GM19372 (cell line): ENCODE measurements around the gene SDF4.

Experiments
- ATAC-seq: cut with Tn5 transposase; IDR thresholded peaks from one replicate; pipeline ENCODE4 v1.9.1; 2021; ENCODE audit warnings: mild to moderate bottlenecking, low read depth, moderate library complexity; ENCODE audit not compliant: unreplicated experiment

SDF4 gene

DNA sequence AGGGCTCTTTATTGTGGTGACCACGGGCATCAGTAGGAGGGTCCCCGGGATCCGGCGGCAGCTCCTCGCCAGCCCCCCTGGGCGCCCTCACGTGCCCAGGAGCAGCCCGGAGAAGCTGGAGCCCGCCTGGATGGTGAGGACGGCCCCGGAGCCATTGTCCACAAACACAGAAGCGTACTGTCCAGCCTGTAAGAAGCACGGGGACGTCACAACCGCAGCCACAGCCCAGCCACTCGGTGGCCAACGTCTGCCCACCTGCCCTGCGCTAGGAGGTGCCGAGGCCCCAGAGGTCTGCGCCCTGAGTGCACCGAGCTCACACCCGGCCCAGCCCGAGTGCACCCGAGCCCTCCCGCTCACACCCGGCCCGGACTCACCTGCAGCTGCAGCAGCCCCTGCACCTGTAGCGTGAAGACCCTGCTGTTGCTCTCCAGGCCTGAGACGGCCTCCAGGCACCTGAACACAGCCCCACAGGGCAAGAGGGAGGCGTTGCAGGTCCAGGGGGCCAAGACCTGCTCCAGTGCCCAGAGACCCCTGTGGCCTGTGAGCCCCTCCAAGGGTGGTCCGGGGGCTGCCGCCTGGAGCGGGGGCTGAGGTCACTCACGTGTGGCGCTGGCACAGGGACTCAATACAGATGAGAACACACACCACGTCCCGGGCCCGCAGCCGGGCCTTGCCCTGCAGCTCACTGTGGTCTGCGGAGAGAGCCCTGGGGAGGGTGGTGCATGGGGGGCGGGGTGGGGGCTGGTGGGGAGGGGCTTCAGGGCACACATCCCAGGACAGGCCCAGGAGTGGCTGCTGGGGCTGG, 10.9 kb upstream of the SDF4 start:
- no peak for ATAC-seq

DNA sequence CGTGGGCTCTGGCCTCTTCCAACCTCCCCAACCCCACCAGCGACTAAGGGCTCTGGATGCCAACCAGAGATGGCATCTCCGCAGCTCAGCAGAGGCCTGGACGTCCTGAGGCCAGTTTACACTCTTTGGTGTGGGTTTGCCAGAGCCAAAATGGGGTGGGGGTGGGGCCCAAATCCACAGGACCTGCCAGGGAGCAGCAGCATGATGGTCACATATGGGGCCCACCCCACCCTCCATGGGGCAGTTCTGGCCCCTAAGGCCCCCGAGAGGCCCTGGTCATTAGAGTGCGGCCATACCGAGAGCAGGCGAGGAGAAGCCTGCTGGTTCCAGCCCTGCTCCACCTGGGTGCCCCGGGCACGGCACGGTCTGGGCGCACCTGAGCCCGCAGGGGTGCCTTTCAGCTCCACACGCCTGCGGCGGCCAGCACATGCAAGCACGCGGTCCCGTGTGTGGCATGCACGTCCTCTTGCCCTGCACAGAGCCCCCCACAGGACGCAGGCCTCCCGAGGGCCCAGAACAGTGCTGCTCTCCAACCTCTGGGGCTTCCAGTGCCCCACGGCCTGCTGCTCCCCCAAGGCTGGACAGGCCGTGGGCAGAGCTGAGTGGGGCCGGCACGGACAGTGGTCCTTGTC, 9.9 kb upstream of the SDF4 start:
- ATAC-seq: no peak

GRCh38 chr1:1240822-1241587, 9.2 kb upstream of the SDF4 start:
- no peak for ATAC-seq

DNA sequence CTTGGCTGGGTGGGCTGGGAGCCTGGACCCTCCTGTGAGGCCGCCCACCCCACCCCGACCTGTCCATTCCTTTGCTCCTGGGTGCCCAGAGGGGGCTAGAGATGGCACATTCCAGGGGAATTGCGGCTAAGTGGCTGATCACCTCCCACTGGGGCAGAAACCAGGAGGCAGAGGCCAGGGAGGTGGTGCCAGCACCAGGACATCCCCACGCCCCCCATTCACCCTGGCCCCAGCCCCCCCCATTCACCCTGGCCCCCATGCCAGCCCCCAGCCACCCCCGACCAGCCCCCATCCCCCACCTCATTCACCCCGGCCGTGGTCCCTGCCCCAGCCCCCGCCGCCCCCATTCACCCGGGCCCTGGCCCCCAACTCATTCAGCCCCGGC, 8.5 kb upstream of the SDF4 start:
- ATAC-seq: no peak

- ATAC-seq: no peak
Observed at GRCh38 chr1:1239614-1240347, 8.0 kb upstream of the SDF4 start.

DNA sequence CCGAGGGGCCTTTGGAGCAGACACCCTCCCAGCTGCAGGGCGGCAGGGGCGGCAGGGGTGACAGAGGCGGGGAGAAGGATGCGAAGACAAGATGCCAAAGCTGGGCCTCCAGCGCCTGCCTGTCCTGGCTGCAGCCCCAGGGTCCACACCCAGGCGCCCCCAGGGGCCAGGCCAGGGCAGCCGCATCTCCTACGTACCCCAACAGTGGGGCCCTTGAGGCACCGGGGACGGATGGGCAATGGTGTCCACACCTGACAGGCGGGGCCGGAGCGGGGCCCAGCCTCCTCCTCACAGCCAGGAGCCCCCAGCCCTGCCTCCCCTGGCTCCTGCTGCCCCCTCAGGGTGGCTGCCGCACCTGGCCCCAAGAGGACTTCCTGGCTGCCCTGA, 7.4 kb upstream of the SDF4 start:
- ATAC-seq: no peak

GRCh38 chr1:1238702-1239178, 6.9 kb upstream of the SDF4 start:
- no peak for ATAC-seq

GRCh38 chr1:1237874-1238701, 6.3 kb upstream of the SDF4 start:
- no peak for ATAC-seq

DNA sequence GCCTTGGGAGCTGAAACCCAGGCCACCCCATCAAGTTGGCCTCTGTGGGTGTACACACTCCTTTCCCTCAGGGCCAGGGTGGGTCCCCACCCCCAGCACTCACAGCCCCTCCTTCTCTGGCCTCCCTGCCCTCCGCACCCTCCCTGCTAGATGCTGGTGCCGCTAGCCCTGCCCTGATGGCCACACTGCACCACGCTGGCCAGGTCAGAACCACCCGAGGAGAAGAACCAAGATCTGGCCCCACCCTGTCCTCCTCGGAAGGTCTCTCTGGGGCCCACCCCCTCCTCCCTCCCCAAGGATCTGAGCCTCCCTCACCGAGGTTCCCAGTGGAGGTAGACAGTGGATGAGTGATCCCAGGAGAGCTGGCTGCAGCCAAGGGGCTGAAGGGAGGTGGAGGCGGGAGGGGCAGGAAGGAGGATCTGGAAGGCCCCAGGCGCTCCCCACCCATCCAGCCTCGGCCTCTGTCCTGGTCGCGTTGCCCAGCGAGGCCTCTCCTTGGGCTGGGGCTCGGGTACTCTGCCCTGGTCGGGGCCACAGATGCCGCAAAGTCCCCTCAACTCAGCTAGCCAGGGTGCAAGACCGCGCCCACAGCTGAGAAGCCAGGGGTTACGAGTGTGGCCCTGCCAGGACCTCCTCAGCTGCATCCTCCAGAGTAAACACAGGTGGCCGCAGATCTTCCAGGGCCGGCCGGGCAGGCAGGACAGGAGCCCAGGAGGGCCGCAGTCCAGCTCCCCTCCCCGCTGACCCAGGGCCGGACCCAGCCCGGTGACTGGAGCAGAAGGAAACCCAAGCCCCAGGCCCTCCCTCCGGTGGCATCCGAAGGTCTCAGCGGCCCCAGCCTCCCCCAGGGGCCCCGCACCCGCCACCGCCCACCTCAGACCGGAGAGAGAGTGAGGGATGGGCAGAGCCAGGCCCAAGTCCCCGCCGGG, 5.4 kb upstream of the SDF4 start:
- no peak for ATAC-seq

- ATAC-seq: no peak
Observed at GRCh38 chr1:1236176-1236763, 4.5 kb upstream of the SDF4 start.

- ATAC-seq: no peak
Observed at GRCh38 chr1:1235016-1235744, 3.4 kb upstream of the SDF4 start.

DNA sequence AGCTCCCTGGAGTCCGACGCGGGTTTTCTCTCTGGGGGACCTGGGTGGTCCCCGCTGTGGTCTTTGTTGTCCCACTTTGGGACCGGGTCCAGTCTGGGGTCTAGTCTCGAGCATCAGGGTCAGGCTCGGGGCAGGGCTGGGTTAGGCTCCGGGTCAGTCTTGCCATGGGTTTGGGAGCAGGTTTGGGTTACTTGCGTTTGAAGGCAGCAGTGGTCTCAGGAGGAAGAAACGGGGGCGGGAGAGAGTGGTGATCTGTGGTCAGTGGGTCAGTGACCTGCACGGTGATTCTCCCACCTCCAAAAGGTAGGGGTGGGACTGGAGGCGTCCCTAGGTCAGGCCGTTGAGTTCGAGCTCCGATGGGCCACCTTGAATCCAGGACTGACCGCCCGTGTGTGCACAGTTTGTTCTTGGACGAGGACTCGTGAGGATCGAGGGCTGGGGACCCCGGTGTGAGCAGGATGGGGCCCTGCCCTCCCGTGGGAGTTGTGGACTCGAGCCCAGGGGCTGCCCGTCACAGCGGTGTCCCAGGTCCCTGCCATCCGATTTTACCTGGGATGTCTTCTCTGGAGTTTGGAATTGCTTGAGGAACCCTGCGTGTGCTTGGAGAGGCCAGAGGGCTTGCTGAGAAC, 2.5 kb upstream of the SDF4 start:
- ATAC-seq: no peak

- no peak for ATAC-seq
Observed at GRCh38 chr1:1233567-1233892, 1.7 kb upstream of the SDF4 start.

DNA sequence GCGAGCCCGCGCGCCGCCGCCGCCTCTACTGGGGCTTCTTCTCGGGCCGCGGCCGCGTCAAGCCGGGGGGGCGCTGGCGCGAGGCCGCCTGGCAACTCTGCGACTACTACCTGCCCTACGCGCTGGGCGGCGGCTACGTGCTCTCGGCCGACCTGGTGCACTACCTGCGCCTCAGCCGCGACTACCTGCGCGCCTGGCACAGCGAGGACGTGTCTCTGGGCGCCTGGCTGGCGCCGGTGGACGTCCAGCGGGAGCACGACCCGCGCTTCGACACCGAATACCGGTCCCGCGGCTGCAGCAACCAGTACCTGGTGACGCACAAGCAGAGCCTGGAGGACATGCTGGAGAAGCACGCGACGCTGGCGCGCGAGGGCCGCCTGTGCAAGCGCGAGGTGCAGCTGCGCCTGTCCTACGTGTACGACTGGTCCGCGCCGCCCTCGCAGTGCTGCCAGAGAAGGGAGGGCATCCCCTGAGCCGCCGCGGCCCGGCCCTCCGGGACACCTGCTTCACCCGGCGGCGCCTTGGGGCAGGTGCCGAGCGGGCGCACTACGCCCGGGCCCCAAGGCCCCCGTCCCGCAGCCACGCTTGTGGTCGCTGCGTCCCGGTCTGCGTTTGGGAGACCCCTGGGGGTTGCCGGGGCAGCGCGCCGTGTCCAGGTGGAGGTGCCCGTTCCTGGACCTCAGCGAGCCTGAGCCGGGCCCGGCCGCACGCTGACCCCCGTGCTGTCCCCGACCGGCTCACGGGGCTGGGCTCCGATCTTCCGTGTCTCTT, 1.2 kb upstream of the SDF4 start:
- no peak for ATAC-seq

DNA sequence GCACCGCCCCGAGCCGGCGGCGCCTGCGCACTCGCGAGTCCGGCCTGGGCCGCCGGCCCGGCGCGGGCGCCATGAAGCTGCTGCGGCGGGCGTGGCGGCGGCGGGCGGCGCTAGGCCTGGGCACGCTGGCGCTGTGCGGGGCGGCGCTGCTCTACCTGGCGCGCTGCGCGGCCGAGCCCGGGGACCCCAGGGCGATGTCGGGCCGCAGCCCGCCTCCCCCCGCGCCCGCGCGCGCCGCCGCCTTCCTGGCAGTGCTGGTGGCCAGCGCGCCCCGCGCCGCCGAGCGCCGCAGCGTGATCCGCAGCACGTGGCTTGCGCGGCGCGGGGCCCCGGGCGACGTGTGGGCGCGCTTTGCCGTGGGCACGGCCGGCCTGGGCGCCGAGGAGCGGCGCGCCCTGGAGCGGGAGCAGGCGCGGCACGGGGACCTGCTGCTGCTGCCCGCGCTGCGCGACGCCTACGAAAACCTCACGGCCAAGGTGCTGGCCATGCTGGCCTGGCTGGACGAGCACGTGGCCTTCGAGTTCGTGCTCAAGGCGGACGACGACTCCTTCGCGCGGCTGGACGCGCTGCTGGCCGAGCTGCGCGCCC, 501 bp upstream of the SDF4 start, which contains the start of gene B3GALT6:
Gene B3GALT6 (plus strand): TSS at position 30 of the 588 bp plus-strand sequence. CDS start 42 bp downstream, at position 72.
- ATAC-seq: no peak

- ATAC-seq: no peak
Observed at GRCh38 chr1:1230656-1231399, 973 bp downstream of the SDF4 start.
